Measurements from ENCODE around the gene TRAFD1.
A peak's percentile ranks its signal among the peaks of the same experiment; 100 is the strongest.

The TRAFD1 gene

DNA sequence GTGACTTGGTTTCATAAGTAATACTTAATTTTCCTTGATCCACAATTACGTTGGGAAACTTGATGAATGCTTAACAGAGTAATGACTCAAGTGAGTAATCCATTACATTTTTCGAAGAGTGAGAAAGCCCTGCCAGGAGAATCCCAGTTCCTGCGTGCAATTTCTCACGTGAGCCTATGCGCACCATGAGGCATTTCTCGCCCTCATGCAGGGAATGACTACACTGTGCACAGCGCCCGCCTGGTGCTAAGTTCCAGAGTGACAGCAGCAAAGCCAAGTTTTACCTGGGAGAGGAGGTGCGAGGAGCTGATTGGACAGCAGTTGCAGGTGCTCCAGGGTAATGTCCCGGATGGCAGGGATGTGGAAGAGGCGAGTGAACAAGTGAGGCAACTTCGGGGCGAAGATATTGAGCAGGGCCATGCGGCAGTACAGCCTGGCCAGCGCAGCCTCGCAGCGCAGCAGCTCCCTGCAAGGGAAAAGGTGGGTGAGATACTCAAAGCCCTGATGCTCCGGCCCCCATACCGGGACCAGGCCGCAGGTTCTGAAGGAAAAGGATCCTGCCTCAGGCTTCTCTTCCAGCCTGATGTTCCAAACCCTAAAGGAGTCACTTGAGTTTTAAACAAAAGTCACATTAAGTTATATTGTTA is 69.4 kb downstream of the TRAFD1 start:
- Histone ChIP-seq H3K4me2 (ENCODE audit: low read length) (no peak overlapping the region), H2AFZ (ENCODE audit: low read depth, low read length) (no peak overlapping the region)

DNA sequence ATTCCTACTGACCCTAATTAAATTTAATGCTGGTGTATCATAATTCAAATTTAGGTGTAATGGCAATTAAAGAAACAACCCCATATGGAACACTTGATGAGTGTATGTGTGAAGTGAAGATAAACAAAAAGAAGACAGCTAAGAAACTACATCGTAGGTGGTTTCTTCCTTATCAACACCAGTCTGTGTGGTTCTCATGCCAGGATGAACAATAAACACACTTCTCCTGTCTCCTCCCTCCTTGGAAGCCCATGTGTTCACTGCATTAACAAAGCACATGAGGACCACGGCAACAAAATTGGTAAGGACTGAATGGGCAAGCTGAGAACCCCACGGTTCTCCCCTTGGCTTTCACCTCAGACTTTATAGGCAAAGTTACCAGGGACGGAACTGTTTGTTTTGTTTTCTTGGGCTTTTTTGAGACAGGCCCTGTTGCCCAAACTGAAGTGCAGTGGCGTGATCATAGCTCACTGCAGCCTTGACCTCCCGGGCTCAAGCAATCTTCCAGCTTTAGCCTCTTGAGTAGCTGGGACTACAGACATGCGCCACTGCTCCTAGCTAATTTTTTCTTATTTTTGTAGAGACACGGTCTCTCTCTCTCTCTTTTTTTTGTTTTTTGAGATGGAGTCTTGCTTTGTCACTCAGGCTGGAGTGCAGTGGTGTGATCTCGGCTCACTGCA is 71.0 kb downstream of the TRAFD1 start:
- no peaks in the 10 kb centered on the region for H3K4me1 ChIP-seq (ENCODE audit: low read length)
- H3K4me2 ChIP-seq (ENCODE audit: low read length): no peak overlapping the region
- no peaks in the 10 kb centered on the region for H3K79me2 ChIP-seq (ENCODE audit: low read length)
- H2AFZ ChIP-seq (ENCODE audit: low read depth, low read length): no peak overlapping the region
- no peaks in the 10 kb centered on the region for H4K20me1 ChIP-seq (ENCODE audit: insufficient read depth, low read length)
- TF ChIP-seq, protein P1, sequence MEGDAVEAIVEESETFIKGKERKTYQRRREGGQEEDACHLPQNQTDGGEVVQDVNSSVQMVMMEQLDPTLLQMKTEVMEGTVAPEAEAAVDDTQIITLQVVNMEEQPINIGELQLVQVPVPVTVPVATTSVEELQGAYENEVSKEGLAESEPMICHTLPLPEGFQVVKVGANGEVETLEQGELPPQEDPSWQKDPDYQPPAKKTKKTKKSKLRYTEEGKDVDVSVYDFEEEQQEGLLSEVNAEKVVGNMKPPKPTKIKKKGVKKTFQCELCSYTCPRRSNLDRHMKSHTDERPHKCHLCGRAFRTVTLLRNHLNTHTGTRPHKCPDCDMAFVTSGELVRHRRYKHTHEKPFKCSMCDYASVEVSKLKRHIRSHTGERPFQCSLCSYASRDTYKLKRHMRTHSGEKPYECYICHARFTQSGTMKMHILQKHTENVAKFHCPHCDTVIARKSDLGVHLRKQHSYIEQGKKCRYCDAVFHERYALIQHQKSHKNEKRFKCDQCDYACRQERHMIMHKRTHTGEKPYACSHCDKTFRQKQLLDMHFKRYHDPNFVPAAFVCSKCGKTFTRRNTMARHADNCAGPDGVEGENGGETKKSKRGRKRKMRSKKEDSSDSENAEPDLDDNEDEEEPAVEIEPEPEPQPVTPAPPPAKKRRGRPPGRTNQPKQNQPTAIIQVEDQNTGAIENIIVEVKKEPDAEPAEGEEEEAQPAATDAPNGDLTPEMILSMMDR (IDR thresholded peaks at IDR 0.05; ENCODE audit: low read depth, low read length): no peak
- no peak for TF ChIP-seq EZH2phosphoT487 (IDR thresholded peaks at IDR 0.05; ENCODE audit: low read depth)
- no peaks in the 10 kb centered on the region for H3K27me3 ChIP-seq (ENCODE audit: low read depth, low read length)
- no peak overlapping the region for H3K9ac ChIP-seq (ENCODE audit: low read length)
- H3K36me3 ChIP-seq (replicated peaks; ENCODE audit: low read depth, low read length): peaks cover 12% of the 10 kb centered on the region
- H3K9me3 ChIP-seq (ENCODE audit: insufficient read depth, low read length): no peaks in the 10 kb centered on the region
- H3K27ac ChIP-seq (ENCODE audit: low read length): no peak overlapping the region
- no peak overlapping the region for H3K4me3 ChIP-seq (ENCODE audit: low read length)

More for the DNA sequence above, 69.4 kb downstream of the TRAFD1 start:
- H3K27me3 ChIP-seq (ENCODE audit: low read depth, low read length): no peaks in the 10 kb centered on the region
- H3K9ac ChIP-seq (ENCODE audit: low read length): no peak overlapping the region
- peaks cover 11% of the 10 kb centered on the region for H3K36me3 ChIP-seq (replicated peaks; ENCODE audit: low read depth, low read length)
- TF ChIP-seq, protein P1 (IDR thresholded peaks at IDR 0.05; ENCODE audit: low read depth, low read length): no peak
- TF ChIP-seq EZH2phosphoT487 (IDR thresholded peaks at IDR 0.05; ENCODE audit: low read depth): no peak
- H3K4me1 ChIP-seq (ENCODE audit: low read length): no peaks in the 10 kb centered on the region
- H4K20me1 ChIP-seq (ENCODE audit: insufficient read depth, low read length): no peaks in the 10 kb centered on the region
- no peak overlapping the region for H3K4me3 ChIP-seq (ENCODE audit: low read length)
- H3K27ac ChIP-seq (ENCODE audit: low read length): no peak overlapping the region
- H3K79me2 ChIP-seq (ENCODE audit: low read length): no peaks in the 10 kb centered on the region
- no peaks in the 10 kb centered on the region for H3K9me3 ChIP-seq (ENCODE audit: insufficient read depth, low read length)

DNA sequence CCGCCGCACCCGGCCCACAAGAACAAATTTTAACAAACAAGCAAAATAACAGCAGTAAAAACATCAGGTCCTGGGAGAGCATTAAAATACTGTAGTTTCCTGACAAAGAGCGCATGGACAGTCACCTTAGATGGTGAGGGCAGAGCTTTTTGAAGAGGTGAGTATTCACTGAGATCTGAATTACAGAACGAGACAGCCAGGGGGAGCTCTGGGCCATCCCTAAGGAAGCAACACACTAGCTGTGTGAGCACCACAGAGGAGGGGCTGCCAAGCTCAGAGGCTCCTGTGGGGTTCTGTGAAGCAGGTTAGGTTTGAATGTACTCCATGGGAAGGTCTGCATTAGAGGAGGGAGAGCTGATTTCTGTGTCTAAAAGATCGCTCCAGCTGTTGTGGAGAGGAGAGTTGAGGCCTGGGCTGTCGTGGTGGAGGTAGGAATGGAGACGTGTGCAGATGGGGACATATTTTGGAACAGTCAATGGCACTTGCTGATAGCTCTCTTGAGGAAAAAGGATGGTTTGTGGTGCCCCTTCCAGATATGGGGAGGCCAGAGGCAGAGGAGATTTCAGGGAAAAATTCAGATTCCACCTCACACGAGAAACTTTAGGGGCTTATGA is 72.9 kb downstream of the TRAFD1 start:
- Histone ChIP-seq H2AFZ (ENCODE audit: low read depth, low read length) (no peak overlapping the region), H3K36me3 (replicated peaks; ENCODE audit: low read depth, low read length) (peaks cover 14% of the 10 kb centered on the region), H3K4me2 (ENCODE audit: low read length) (no peak overlapping the region), H3K9ac (ENCODE audit: low read length) (no peak overlapping the region), H4K20me1 (ENCODE audit: insufficient read depth, low read length) (no peaks in the 10 kb centered on the region), H3K9me3 (ENCODE audit: insufficient read depth, low read length) (no peaks in the 10 kb centered on the region), H3K27me3 (ENCODE audit: low read depth, low read length) (no peaks in the 10 kb centered on the region), H3K27ac (ENCODE audit: low read length) (no peak overlapping the region), H3K79me2 (ENCODE audit: low read length) (no peaks in the 10 kb centered on the region), H3K4me1 (ENCODE audit: low read length) (no peaks in the 10 kb centered on the region), H3K4me3 (ENCODE audit: low read length) (no peak overlapping the region)
- TF ChIP-seq, protein P1 (IDR thresholded peaks at IDR 0.05; ENCODE audit: low read depth, low read length): peak; percentile 79
- no peak for TF ChIP-seq EZH2phosphoT487 (IDR thresholded peaks at IDR 0.05; ENCODE audit: low read depth)

DNA sequence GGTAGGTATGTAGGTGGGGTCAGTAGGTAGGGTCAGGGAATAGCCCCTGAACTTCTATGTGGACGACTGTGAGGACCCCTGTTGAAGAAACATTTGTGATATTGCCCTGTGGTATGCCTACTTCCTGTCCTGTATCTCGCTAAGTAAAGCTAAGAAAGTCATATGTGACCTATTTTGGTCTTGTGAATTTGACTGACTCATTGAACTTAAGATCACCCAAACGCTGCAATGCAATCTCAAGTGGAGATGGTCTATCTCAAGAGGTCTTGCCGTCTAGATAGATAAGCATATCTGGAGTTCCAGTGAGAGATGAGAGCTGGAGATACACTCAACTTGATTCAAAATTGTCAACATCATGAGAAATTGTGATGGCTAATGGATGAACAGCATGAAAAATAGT is 73.8 kb downstream of the TRAFD1 start:
- no peak overlapping the region for H3K9ac ChIP-seq (ENCODE audit: low read length)
- no peak overlapping the region for H2AFZ ChIP-seq (ENCODE audit: low read depth, low read length)
- H3K4me1 ChIP-seq (ENCODE audit: low read length): no peaks in the 10 kb centered on the region
- peaks cover 15% of the 10 kb centered on the region for H3K36me3 ChIP-seq (replicated peaks; ENCODE audit: low read depth, low read length)
- H3K4me3 ChIP-seq (ENCODE audit: low read length): no peak overlapping the region
- H3K4me2 ChIP-seq (ENCODE audit: low read length): no peak overlapping the region
- TF ChIP-seq, protein P1 (IDR thresholded peaks at IDR 0.05; ENCODE audit: low read depth, low read length): no peak
- TF ChIP-seq EZH2phosphoT487 (IDR thresholded peaks at IDR 0.05; ENCODE audit: low read depth): no peak
- no peaks in the 10 kb centered on the region for H3K79me2 ChIP-seq (ENCODE audit: low read length)
- no peak overlapping the region for H3K27ac ChIP-seq (ENCODE audit: low read length)
- H4K20me1 ChIP-seq (ENCODE audit: insufficient read depth, low read length): no peaks in the 10 kb centered on the region
- no peaks in the 10 kb centered on the region for H3K27me3 ChIP-seq (ENCODE audit: low read depth, low read length)
- no peaks in the 10 kb centered on the region for H3K9me3 ChIP-seq (ENCODE audit: insufficient read depth, low read length)
